ENCODE results near the gene BSND.

Gene BSND

DNA sequence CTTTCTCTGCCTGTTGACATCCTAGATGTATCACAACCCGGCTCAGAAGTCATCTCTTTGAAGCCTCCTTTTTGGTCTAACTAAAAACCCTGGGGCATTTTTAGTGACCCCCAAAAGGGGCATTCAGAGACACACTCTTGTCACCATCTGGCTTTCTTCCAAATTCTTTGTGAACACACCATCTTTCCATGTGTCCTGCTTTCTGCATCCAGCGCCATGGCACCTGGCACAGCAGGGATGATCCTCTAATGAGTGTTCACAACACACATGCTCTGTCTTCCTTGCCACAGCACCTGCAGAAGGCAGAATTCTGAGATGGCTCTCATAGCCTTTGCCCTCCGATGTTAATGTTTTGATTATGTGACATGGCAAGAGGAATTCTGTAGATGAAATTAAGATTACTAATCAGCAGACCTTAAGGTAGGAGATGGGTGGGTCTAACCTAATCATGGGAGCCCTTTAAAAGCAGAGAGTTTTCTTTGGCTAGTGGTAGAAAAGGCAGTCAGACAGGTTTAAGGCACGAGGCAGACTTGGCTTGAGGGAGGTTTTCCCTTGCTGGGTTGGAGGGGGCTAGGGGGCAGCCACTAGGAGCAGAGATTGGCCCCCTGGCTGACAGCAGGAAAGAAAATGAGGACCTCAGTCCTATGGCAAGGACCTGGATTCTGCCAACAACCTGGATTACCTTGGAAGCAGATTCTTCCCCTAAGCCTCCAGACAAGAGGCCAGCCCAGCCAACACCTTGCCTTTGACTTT is 23.2 kb upstream of the BSND start:
- no peak overlapping the region for H3K4me3 ChIP-seq (ENCODE audit: low read depth, low read length)
- TF ChIP-seq, protein P1, sequence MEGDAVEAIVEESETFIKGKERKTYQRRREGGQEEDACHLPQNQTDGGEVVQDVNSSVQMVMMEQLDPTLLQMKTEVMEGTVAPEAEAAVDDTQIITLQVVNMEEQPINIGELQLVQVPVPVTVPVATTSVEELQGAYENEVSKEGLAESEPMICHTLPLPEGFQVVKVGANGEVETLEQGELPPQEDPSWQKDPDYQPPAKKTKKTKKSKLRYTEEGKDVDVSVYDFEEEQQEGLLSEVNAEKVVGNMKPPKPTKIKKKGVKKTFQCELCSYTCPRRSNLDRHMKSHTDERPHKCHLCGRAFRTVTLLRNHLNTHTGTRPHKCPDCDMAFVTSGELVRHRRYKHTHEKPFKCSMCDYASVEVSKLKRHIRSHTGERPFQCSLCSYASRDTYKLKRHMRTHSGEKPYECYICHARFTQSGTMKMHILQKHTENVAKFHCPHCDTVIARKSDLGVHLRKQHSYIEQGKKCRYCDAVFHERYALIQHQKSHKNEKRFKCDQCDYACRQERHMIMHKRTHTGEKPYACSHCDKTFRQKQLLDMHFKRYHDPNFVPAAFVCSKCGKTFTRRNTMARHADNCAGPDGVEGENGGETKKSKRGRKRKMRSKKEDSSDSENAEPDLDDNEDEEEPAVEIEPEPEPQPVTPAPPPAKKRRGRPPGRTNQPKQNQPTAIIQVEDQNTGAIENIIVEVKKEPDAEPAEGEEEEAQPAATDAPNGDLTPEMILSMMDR (IDR thresholded peaks at IDR 0.05; ENCODE audit: borderline replicate concordance, insufficient read depth, low read depth, low read length), result no peak

DNA sequence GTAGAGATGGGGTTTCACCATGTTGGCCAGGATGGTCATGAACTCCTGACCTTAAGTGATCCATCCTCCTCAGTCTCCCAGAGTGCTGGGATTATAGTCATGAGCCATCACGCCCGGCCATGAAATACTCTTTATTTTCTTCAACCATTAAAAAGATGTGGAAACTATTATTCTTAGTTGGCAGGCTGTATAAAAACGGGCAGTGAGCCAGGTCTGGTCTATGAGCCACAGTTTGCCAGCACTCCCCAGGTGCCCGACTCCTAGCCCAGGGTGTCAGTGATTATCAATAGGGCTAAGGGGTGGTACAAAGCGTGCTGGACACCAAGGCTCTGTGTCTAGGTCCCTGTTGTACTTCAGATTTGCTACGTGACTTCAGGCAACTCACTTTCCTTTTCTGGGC is 22.0 kb upstream of the BSND start:
- TF ChIP-seq, protein P1 (IDR thresholded peaks at IDR 0.05; ENCODE audit: borderline replicate concordance, insufficient read depth, low read depth, low read length), result no peak
- no peak overlapping the region for H3K4me3 ChIP-seq (ENCODE audit: low read depth, low read length)

DNA sequence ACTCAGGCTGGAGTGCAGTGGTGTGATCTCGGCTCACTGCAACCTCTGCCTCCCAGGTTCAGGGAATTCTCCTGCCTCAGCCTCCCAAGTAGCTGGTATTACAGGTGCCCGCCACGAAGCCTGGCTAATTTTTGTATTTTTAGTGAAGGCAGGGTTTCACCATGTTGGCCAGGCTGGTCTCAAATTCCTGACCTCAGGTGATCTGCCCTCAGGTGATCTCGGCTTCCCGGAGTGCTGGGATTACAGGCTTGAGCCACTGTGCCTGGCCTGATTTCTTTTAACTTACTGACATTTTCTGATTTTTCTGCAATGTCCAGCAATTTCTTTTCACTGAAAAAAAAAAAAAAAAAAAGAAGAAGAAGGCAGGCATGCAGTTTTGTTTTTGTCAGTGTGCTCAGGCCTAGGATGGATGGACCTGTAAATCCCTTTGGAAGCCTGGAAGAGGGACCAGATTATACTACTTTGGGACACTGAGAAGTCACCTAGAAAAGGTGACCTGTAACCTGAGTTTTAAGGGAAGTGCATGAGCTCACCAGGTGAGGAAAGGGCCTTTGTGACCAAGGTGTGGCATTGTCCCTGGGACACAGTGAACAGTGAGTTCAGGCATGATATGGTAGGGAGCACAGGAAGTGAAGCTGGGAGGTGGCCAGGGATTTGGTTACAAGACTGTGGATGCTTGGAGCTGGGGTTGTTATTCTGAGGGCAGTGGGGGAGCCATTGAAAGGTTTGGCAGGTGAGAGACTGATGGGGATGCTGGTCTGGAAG is 21.0 kb upstream of the BSND start:
- H3K4me3 ChIP-seq (ENCODE audit: low read depth, low read length), result no peak overlapping the region
- TF ChIP-seq, protein P1 (IDR thresholded peaks at IDR 0.05; ENCODE audit: borderline replicate concordance, insufficient read depth, low read depth, low read length), result no peak

DNA sequence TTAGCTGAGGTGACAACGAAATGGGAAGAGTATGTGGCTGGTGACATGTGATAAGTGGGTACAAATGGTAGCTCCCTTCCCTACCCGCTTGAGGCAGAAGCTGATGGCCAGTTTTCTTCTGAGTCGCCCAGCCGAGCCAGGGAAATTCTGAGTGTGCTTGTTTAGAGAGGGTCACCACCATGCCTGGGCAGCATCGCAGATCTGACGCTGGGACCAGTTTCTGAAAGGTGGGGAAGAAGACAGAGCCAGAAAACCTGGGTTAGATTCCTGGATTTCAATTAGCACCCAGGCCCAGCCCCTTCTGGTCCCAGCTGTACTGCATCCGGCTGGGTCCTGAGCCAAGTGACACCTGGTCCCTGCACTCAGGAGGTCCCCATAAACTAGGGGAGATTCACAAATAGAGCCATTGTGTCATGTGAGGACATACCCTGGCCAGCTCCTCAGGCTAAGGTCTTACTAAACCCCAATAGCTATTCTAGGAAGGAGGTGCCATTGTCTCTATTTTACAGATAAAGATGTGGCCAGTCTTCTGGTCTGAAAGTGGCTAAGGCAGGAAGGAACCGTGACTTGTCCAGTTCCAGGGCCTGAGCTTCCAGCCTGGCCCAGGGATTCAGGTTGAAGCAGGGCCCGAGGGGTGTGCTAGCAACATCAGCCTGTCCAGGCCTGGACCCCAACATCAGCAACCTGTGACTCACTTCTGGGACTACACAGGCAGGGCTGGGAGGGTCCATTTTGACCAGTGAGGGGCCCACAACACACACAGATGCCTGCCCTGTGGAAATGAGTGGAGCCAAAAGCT is 20.0 kb upstream of the BSND start:
- TF ChIP-seq, protein P1 (IDR thresholded peaks at IDR 0.05; ENCODE audit: borderline replicate concordance, insufficient read depth, low read depth, low read length), result no peak
- H3K4me3 ChIP-seq (ENCODE audit: low read depth, low read length), result no peak overlapping the region

DNA sequence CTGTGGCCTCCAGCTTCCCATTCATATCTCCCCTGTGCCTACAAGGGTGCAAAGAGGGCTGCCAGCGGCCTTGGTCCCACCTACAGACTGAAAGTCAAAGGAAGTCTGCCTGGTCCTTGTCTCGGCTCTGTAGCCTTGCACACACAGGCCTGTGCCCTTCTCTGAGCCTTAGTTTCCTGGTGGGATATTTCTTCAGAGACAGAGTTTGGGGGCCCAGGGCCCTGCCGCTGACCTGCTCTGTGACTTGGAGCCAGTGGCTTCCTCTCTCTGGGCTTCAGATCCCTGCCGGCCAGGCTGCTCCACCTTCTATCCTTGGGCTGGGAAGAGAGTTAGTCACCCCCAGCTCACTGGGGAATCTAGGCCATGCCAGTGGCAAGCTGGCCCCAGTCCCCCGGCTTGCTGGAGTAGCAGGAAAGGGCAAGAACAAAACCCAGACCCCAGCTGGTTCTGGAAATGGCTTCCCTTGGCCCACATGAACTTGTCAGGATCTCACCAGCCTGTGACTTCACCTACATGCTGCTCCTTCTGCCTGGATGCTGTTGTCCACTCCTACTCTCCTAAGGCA is 19.3 kb upstream of the BSND start:
- TF ChIP-seq, protein P1 (IDR thresholded peaks at IDR 0.05; ENCODE audit: borderline replicate concordance, insufficient read depth, low read depth, low read length), result no peak
- no peak overlapping the region for H3K4me3 ChIP-seq (ENCODE audit: low read depth, low read length)

DNA sequence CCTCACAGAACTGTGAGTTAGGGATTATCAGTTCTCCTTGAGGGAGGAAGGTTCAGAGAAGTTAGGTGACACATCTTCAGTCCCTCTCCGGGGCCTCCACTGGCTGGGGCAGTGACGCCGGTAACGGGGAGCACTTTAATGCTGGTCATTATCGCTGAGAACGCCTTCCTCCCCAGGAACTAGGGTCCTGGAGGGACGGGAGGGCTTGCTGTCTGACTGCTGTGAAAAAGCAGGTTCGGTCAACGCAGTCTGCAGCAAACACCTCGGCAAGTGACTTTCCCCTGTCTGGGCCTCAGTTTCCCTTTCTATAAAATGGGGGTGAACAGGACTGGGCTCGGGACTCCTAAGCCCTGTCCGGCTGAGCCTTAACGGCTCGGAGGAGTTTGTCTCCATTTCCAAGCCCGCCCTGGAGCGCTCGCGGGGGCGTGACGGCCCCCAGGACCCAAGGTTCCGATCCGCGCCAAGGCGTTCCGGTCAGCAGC is 18.6 kb upstream of the BSND start:
- H3K4me3 ChIP-seq (ENCODE audit: low read depth, low read length), result no peak overlapping the region
- TF ChIP-seq, protein P1 (IDR thresholded peaks at IDR 0.05; ENCODE audit: borderline replicate concordance, insufficient read depth, low read depth, low read length), result no peak
